GM21717 (cell line): ENCODE measurements around the gene CHMP2B.
A peak's percentile ranks its signal among the peaks of the same experiment; 100 is the strongest.

ENCODE experiments used
- ATAC-seq: cut with Tn5 transposase; IDR thresholded peaks from one replicate; pipeline ENCODE4 v1.9.1; 2021; ENCODE audit warnings: mild to moderate bottlenecking, moderate library complexity; ENCODE audit not compliant: unreplicated experiment

Gene CHMP2B

GRCh38 chr3:87227104-87227834, at the start of gene CHMP2B:
Gene CHMP2B, plus strand, starts transcription at chr3:87227309. Its CDS starts 214 bp downstream, at chr3:87227523.
- peak; percentile 98 for ATAC-seq

GRCh38 chr3:87179642-87180041, 47.5 kb upstream of the CHMP2B start:
- ATAC-seq = no peak

GRCh38 chr3:87181551-87181950, 45.6 kb upstream of the CHMP2B start:
- ATAC-seq = no peak

GRCh38 chr3:87182023-87182422, 45.1 kb upstream of the CHMP2B start:
- no peak for ATAC-seq

GRCh38 chr3:87186608-87187159, 40.4 kb upstream of the CHMP2B start:
- ATAC-seq = no peak

GRCh38 chr3:87191175-87191574, 35.9 kb upstream of the CHMP2B start:
- ATAC-seq = no peak

- no peak for ATAC-seq
Observed at GRCh38 chr3:87191641-87192040, 35.5 kb upstream of the CHMP2B start.

GRCh38 chr3:87196879-87197278, 30.2 kb upstream of the CHMP2B start:
- ATAC-seq = no peak

GRCh38 chr3:87197531-87197930, 29.6 kb upstream of the CHMP2B start:
- no peak for ATAC-seq

- ATAC-seq = no peak
Observed at GRCh38 chr3:87198774-87199173, 28.3 kb upstream of the CHMP2B start.

GRCh38 chr3:87199628-87200027, 27.5 kb upstream of the CHMP2B start:
- ATAC-seq = no peak

- ATAC-seq = no peak
Observed at GRCh38 chr3:87200060-87200647, 27.0 kb upstream of the CHMP2B start.

GRCh38 chr3:87201727-87202126, 25.4 kb upstream of the CHMP2B start:
- no peak for ATAC-seq

GRCh38 chr3:87203809-87204208, 23.3 kb upstream of the CHMP2B start:
- ATAC-seq = no peak

GRCh38 chr3:87206070-87206469, 21.0 kb upstream of the CHMP2B start:
- ATAC-seq = no peak

- ATAC-seq = no peak
Observed at GRCh38 chr3:87206635-87207034, 20.5 kb upstream of the CHMP2B start.

- no peak for ATAC-seq
Observed at GRCh38 chr3:87207460-87207859, 19.6 kb upstream of the CHMP2B start.

- no peak for ATAC-seq
Observed at GRCh38 chr3:87209111-87209510, 18.0 kb upstream of the CHMP2B start.

GRCh38 chr3:87218560-87218959, 8.5 kb upstream of the CHMP2B start:
- no peak for ATAC-seq

- no peak for ATAC-seq
Observed at GRCh38 chr3:87219611-87220010, 7.5 kb upstream of the CHMP2B start.

- no peak for ATAC-seq
Observed at GRCh38 chr3:87225659-87226058, 1.4 kb upstream of the CHMP2B start.

- peak; percentile 15 for ATAC-seq
Observed at GRCh38 chr3:87227835-87228144, 681 bp downstream of the CHMP2B start.

GRCh38 chr3:87228316-87228715, 1.2 kb downstream of the CHMP2B start:
- no peak for ATAC-seq
